GM12872 (cell line): ENCODE data around the gene PRR12.

Experiments
- TF ChIP-seq, protein P1 (sequence below): IDR thresholded peaks from 3 replicates; pipeline ENCODE4 v1.5.1; 2011; ENCODE audit warnings: low read depth, mild to moderate bottlenecking, low read length, moderate library complexity; ENCODE audit not compliant: insufficient read depth

Gene PRR12

DNA sequence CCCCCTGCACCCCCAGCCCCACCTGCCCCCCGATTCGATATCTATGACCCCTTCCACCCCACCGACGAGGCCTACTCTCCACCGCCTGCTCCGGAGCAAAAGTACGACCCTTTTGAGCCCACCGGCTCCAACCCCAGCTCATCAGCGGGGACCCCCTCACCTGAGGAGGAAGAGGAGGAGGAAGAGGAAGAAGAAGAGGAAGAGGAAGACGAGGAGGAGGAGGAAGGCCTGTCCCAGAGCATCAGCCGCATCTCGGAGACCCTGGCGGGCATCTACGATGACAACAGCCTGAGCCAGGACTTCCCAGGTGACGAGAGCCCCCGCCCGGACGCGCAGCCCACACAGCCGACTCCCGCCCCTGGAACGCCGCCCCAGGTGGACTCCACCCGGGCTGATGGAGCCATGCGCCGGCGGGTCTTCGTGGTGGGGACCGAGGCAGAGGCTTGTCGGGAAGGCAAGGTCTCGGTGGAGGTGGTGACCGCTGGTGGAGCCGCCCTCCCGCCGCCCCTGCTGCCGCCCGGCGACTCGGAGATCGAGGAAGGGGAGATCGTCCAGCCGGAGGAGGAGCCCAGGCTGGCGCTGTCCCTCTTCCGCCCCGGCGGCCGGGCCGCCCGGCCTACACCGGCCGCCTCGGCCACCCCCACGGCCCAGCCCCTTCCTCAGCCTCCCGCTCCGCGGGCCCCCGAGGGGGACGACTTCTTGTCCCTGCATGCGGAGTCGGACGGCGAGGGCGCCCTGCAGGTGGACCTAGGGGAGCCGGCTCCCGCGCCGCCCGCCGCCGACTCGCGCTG lies 60.2 kb downstream of the PRR12 start:
- TF ChIP-seq, protein P1, sequence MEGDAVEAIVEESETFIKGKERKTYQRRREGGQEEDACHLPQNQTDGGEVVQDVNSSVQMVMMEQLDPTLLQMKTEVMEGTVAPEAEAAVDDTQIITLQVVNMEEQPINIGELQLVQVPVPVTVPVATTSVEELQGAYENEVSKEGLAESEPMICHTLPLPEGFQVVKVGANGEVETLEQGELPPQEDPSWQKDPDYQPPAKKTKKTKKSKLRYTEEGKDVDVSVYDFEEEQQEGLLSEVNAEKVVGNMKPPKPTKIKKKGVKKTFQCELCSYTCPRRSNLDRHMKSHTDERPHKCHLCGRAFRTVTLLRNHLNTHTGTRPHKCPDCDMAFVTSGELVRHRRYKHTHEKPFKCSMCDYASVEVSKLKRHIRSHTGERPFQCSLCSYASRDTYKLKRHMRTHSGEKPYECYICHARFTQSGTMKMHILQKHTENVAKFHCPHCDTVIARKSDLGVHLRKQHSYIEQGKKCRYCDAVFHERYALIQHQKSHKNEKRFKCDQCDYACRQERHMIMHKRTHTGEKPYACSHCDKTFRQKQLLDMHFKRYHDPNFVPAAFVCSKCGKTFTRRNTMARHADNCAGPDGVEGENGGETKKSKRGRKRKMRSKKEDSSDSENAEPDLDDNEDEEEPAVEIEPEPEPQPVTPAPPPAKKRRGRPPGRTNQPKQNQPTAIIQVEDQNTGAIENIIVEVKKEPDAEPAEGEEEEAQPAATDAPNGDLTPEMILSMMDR, result no peak

DNA sequence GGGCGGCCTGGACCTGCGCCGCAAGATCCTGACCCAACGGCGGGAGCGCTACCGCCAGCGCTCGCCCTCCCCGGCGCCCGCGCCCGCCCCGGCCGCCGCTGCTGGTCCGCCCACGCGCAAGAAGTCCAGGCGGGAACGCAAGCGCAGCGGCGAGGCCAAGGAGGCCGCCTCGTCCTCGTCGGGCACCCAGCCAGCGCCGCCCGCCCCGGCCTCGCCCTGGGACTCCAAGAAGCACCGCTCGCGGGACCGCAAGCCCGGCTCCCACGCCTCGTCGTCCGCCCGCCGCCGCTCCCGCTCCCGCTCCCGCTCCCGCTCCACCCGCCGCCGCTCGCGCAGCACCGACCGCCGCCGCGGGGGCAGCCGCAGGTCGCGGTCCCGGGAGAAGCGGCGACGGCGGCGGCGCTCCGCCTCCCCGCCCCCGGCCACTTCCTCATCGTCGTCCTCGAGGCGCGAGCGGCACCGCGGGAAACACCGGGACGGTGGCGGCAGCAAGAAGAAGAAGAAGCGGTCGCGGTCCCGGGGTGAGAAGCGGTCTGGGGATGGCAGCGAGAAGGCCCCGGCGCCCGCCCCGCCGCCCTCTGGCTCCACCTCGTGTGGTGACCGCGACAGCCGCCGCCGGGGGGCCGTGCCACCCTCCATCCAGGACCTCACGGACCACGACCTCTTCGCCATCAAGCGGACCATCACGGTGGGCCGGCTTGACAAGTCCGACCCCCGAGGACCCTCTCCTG lies 61.0 kb downstream of the PRR12 start:
- TF ChIP-seq, protein P1, result no peak

DNA sequence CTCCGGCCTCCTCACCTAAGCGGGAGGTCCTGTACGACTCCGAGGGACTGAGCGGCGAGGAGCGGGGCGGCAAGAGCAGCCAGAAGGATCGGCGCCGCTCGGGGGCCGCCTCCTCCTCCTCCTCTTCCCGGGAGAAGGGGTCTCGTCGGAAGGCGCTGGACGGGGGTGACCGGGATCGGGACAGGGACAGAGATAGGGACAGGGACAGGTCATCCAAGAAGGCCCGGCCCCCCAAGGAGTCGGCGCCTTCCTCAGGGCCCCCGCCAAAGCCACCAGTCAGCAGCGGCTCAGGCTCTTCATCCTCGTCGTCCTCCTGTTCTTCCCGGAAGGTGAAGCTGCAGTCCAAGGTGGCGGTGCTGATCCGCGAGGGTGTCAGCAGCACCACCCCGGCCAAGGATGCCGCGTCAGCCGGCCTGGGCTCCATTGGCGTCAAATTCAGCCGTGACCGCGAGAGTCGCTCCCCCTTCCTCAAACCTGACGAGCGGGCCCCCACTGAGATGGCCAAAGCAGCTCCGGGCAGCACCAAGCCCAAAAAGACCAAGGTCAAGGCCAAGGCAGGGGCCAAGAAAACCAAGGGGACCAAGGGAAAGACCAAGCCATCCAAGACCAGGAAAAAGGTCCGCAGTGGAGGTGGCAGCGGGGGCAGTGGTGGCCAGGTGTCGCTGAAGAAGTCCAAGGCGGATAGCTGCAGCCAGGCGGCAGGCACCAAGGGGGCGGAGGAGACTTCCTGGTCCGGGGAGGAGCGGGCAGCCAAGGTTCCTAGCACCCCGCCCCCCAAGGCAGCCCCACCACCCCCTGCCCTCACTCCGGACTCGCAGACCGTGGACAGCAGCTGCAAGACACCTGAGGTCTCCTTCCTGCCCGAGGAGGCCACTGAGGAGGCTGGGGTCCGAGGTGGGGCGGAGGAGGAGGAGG lies 61.8 kb downstream of the PRR12 start:
- TF ChIP-seq, protein P1, result no peak

DNA sequence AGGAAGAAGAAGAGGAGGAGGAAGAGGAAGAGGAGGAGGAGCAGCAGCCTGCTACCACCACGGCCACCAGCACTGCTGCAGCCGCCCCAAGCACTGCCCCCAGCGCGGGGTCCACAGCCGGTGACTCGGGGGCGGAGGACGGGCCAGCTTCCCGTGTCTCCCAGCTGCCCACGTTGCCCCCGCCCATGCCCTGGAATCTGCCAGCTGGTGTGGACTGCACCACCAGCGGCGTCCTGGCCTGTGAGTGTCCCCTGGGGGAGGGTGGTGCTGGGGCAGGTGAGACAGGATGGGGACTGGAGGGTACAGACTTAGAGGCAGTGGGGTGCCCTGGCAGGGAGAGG lies 62.5 kb downstream of the PRR12 start:
- TF ChIP-seq, protein P1, result no peak

DNA sequence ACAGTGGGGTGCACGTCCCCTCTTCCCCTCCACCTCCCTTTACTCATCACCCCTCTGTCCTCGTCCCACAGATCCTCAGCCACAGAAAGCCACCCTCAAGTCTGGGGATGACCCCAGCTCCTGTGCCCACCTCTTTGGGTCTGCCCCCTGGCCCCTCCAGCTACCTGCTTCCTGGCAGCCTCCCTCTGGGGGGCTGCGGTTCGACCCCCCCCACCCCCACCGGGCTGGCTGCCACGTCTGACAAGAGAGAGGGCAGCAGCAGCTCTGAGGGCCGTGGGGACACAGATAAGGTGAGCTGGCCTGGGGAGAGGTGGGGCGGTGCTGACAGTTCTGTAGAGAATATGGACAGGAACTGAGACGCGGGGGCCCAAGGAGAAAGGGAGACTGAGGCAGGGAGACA lies 63.6 kb downstream of the PRR12 start:
- TF ChIP-seq, protein P1, result no peak

DNA sequence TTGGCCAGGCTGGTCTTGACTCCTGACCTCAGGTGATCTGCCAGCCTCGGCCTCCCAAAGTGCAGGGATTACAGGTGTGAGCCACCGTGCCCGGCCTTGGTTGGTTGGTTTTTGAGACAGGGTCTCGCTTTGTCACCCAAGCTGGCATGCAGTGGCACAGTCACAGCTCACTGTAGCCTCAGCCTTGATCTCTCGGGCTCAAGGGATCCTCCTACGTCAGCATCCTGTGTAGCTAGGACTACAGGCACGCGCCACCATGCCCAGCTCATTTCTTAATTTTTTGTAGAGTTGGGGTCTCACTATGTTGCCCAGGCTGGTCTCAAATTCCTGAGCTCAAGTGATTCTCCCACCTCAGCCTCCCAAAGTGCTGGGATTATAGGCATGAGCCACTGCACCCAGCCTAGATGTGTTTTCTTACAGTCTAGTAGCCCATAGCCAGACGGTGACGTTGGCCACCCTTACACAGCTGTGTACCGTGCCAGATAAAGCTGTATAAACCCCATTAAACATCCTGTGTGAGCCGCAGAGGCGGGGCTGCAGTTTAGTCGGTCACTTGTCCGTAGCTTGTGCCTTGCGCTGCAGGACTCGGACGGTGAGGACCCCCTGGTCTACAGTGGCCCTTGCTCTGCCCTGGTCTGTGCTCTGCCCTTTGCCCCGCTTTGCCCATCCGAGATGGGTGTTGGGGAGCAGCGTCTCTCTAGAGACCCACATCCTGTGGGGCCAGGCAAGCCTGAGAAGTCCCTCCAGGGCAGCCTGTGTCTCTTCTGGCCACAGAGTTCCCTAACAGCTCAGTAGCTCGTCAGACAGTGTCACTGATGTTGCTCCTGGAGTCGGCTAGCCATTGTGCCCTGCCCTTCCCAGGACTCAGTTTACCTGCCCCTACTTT lies 64.8 kb downstream of the PRR12 start:
- TF ChIP-seq, protein P1, result no peak
